ENCODE measurements around the gene ZC3H6.

- TF ChIP-seq POLR2A (IDR thresholded peaks at IDR 0.05; ENCODE audit: low read length) (no peak), CTCF (IDR thresholded peaks at IDR 0.05) (no peak), EP300 (IDR thresholded peaks at IDR 0.05) (no peak), BCL3 (IDR thresholded peaks at IDR 0.05) (no peak), MYC (IDR thresholded peaks at IDR 0.05; ENCODE audit: borderline replicate concordance, low read length) (no peak), USF2 (IDR thresholded peaks at IDR 0.05) (no peak), MAX (IDR thresholded peaks at IDR 0.05) (no peak)
Measured at GRCh38 chr2:112314856-112315255, 39.5 kb downstream of the ZC3H6 start.

Measured in A549 (cell line).